H1 (cell line): ENCODE data around the gene RTTN. TPM values are rescaled to one million over a fixed set of nuclear protein-coding genes. Genes with fewer than 3 reads are reported as not detected.

Experiments
- ASH2L ChIP-seq: fragments of 200-600, 300-600 bp; sonication (generic); IDR thresholded peaks from one replicate; pipeline ENCODE4 v1.7.1; 2017; ENCODE audit warnings: low read length
- CHD2 ChIP-seq: IDR thresholded peaks from 2 replicates; pipeline ENCODE4 v1.6.1; 2012; ENCODE audit warnings: low read length, improper control_type of control experiment
- CTBP2 ChIP-seq: IDR thresholded peaks from 2 replicates; pipeline ENCODE4 v1.7.0; 2011; ENCODE audit warnings: borderline replicate concordance, mild to moderate bottlenecking, moderate library complexity, mixed read lengths, low read length; ENCODE audit not compliant: insufficient read depth, insufficient read length
- EGR1 ChIP-seq: IDR thresholded peaks from 2 replicates; pipeline ENCODE4 v1.6.1; 2011; ENCODE audit warnings: low read depth, low read length, borderline replicate concordance
- FOSL1 ChIP-seq: IDR thresholded peaks from 2 replicates; pipeline ENCODE4 v1.6.1; 2011; ENCODE audit warnings: mild to moderate bottlenecking, low read depth, low read length, moderate library complexity; ENCODE audit not compliant: insufficient read depth
- GABPA ChIP-seq: IDR thresholded peaks from 2 replicates; pipeline ENCODE4 v1.6.1; 2011; ENCODE audit warnings: mild to moderate bottlenecking, low read length, moderate library complexity, borderline replicate concordance; ENCODE audit not compliant: insufficient read depth
- POLR2AphosphoS5 ChIP-seq: IDR thresholded peaks from 2 replicates; pipeline ENCODE4 v1.6.1; 2011; ENCODE audit warnings: low read depth, low read length
- RXRA ChIP-seq: IDR thresholded peaks from 2 replicates; pipeline ENCODE4 v1.6.1; 2011; ENCODE audit warnings: low read depth, mild to moderate bottlenecking, low read length, moderate library complexity; ENCODE audit not compliant: insufficient read depth
- SIRT6 ChIP-seq: IDR thresholded peaks from one replicate; pipeline ENCODE4 v1.7.1; 2012; ENCODE audit warnings: low read length, inconsistent platforms
- SIX5 ChIP-seq: IDR thresholded peaks from 2 replicates; pipeline ENCODE4 v1.6.1; 2011; ENCODE audit warnings: mild to moderate bottlenecking, low read depth, low read length
- polyA plus RNA-seq, 7 experiments: library from polyadenylated mRNA; depleted of rRNA in 3 of 7; stranded (reverse) in 5 of 7; unstranded in 2 of 7; fragments of >200 nt in 5 of 7; fragments of 200-250 nt in 2 of 7; gene quantifications; 1 replicate in 5 of 7; 2 replicates in 1 of 7; 4 replicates in 1 of 7; pipeline versions ENCODE4 v1.2.1 to v1.2.3, GENCODE V29; 2011 to 2013; ENCODE audit warnings: missing spikeins in 2 of 7, mixed read lengths in 2 of 7
- total RNA-seq: library from RNA; stranded (reverse); fragmentation: NEBNext Ultra II Directional; extraction: Animal tissue kit (Norgen Biotek cat#: 25700); gene quantifications from 2 replicates; pipeline ENCODE4 v1.2.1, GENCODE V29; 2021
- TF ChIP-seq, protein P1 (sequence below): fragments of 300-600 bp; sonication (generic); IDR thresholded peaks from 2 replicates; pipeline ENCODE4 v1.7.1; 2012; ENCODE audit warnings: low read length, moderate library complexity, mild to moderate bottlenecking, inconsistent platforms; ENCODE audit not compliant: insufficient replicate concordance
- TF ChIP-seq, protein P2 (sequence below): IDR thresholded peaks from 2 replicates; pipeline ENCODE4 v1.6.1; 2012; ENCODE audit warnings: inconsistent platforms

RTTN gene
- total and polyA plus RNA-seq, 2 of the 8 experiments (the other 6 are each of a cell fraction or from before 2014, with no cell fraction given), result 9.1 to 21.4 TPM

DNA sequence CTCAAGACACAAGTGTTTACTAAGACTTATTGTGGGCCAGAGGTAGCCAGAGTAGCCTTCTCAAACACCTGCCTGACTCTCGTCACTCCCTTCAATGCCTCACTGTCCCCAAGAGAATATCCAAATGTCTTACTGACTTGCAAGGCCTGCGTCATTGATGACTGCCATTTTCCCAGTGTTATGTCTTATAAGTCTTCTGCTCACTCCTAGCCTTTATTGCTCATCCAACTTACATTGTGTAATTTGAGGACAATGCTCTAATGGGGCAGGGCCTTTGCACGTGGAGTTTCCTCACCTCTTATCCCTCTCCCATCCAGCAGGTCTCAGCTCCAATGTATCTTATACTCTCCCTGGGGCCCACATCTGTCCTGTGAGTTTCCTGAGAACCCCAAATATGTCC, 247.7 kb downstream of the RTTN start (continued):
- TF ChIP-seq, protein P1, sequence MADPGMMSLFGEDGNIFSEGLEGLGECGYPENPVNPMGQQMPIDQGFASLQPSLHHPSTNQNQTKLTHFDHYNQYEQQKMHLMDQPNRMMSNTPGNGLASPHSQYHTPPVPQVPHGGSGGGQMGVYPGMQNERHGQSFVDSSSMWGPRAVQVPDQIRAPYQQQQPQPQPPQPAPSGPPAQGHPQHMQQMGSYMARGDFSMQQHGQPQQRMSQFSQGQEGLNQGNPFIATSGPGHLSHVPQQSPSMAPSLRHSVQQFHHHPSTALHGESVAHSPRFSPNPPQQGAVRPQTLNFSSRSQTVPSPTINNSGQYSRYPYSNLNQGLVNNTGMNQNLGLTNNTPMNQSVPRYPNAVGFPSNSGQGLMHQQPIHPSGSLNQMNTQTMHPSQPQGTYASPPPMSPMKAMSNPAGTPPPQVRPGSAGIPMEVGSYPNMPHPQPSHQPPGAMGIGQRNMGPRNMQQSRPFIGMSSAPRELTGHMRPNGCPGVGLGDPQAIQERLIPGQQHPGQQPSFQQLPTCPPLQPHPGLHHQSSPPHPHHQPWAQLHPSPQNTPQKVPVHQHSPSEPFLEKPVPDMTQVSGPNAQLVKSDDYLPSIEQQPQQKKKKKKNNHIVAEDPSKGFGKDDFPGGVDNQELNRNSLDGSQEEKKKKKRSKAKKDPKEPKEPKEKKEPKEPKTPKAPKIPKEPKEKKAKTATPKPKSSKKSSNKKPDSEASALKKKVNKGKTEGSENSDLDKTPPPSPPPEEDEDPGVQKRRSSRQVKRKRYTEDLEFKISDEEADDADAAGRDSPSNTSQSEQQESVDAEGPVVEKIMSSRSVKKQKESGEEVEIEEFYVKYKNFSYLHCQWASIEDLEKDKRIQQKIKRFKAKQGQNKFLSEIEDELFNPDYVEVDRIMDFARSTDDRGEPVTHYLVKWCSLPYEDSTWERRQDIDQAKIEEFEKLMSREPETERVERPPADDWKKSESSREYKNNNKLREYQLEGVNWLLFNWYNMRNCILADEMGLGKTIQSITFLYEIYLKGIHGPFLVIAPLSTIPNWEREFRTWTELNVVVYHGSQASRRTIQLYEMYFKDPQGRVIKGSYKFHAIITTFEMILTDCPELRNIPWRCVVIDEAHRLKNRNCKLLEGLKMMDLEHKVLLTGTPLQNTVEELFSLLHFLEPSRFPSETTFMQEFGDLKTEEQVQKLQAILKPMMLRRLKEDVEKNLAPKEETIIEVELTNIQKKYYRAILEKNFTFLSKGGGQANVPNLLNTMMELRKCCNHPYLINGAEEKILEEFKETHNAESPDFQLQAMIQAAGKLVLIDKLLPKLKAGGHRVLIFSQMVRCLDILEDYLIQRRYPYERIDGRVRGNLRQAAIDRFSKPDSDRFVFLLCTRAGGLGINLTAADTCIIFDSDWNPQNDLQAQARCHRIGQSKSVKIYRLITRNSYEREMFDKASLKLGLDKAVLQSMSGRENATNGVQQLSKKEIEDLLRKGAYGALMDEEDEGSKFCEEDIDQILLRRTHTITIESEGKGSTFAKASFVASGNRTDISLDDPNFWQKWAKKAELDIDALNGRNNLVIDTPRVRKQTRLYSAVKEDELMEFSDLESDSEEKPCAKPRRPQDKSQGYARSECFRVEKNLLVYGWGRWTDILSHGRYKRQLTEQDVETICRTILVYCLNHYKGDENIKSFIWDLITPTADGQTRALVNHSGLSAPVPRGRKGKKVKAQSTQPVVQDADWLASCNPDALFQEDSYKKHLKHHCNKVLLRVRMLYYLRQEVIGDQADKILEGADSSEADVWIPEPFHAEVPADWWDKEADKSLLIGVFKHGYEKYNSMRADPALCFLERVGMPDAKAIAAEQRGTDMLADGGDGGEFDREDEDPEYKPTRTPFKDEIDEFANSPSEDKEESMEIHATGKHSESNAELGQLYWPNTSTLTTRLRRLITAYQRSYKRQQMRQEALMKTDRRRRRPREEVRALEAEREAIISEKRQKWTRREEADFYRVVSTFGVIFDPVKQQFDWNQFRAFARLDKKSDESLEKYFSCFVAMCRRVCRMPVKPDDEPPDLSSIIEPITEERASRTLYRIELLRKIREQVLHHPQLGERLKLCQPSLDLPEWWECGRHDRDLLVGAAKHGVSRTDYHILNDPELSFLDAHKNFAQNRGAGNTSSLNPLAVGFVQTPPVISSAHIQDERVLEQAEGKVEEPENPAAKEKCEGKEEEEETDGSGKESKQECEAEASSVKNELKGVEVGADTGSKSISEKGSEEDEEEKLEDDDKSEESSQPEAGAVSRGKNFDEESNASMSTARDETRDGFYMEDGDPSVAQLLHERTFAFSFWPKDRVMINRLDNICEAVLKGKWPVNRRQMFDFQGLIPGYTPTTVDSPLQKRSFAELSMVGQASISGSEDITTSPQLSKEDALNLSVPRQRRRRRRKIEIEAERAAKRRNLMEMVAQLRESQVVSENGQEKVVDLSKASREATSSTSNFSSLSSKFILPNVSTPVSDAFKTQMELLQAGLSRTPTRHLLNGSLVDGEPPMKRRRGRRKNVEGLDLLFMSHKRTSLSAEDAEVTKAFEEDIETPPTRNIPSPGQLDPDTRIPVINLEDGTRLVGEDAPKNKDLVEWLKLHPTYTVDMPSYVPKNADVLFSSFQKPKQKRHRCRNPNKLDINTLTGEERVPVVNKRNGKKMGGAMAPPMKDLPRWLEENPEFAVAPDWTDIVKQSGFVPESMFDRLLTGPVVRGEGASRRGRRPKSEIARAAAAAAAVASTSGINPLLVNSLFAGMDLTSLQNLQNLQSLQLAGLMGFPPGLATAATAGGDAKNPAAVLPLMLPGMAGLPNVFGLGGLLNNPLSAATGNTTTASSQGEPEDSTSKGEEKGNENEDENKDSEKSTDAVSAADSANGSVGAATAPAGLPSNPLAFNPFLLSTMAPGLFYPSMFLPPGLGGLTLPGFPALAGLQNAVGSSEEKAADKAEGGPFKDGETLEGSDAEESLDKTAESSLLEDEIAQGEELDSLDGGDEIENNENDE, result no peak
- TF ChIP-seq, protein P2, sequence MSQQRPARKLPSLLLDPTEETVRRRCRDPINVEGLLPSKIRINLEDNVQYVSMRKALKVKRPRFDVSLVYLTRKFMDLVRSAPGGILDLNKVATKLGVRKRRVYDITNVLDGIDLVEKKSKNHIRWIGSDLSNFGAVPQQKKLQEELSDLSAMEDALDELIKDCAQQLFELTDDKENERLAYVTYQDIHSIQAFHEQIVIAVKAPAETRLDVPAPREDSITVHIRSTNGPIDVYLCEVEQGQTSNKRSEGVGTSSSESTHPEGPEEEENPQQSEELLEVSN, result no peak
- TF ChIP-seq EGR1, result no peak
- TF ChIP-seq RXRA, result no peak
- TF ChIP-seq SIX5, result no peak
- TF ChIP-seq FOSL1, result no peak
- TF ChIP-seq CTBP2, result no peak
- no peak for TF ChIP-seq GABPA
- TF ChIP-seq POLR2AphosphoS5, result no peak
- no peak for TF ChIP-seq SIRT6
- no peak for TF ChIP-seq CHD2
- no peak for TF ChIP-seq ASH2L
